HEK293 (cell line): ENCODE measurements around the gene CFAP221.

Experiments used
- CTCF ChIA-PET: fragments of 350-600 bp; formaldehyde crosslinking; extraction: SDS; loops from one replicate; lab custom pipeline; 2021; ENCODE audit warnings: antibody characterized with exemption; lab: Yijun Ruan, JAX
- POLR2A ChIA-PET: fragments of 300-600 bp; formaldehyde crosslinking; extraction: SDS; loops from one replicate; lab custom pipeline; 2020; ENCODE audit warnings: antibody characterized with exemption, inconsistent platforms; lab: Yijun Ruan, JAX
- H3K27ac ChIP-seq: fragments of 200-500 bp; sonication (Bioruptor generic); 2 replicates; pipeline ENCODE4 v1.5.1; 2014; ENCODE audit warnings: low read depth, low read length, control low read depth, inconsistent platforms; ENCODE audit errors: extremely low read depth
- H3K36me3 ChIP-seq, 2 experiments: fragments of 200-500 bp in 1 of 2; sonication (Bioruptor generic) in 1 of 2; 1 replicate in 1 of 2; 2 replicates in 1 of 2; pipeline ENCODE4 v1.5.1; 2014 to 2017; ENCODE audit warnings: inconsistent platforms in 2 of 2, low read length in 2 of 2; ENCODE audit not compliant: control insufficient read depth in 2 of 2, insufficient read depth in 1 of 2
- H3K4me1 ChIP-seq: fragments of 200-500 bp; sonication (Bioruptor generic); 2 replicates; pipeline ENCODE4 v1.5.1; 2014; ENCODE audit warnings: mild to moderate bottlenecking, low read length, inconsistent platforms; ENCODE audit not compliant: control insufficient read depth, insufficient read depth
- H3K4me3 ChIP-seq: 2 replicates; pipeline ENCODE4 v1.5.1; 2011; ENCODE audit warnings: low read depth, mild to moderate bottlenecking, control low read depth, low read length, moderate library complexity
- H3K9me3 ChIP-seq: fragments of 200-500 bp; sonication (Bioruptor generic); 2 replicates; pipeline ENCODE4 v1.5.1; 2014; ENCODE audit warnings: low read depth, low read length, inconsistent platforms; ENCODE audit not compliant: control insufficient read depth, insufficient read depth
- GLIS1 ChIP-seq: fragments of 450-650 bp; formaldehyde crosslinking; IDR thresholded peaks from 2 replicates; pipeline ENCODE4 v1.5.1; 2016; ENCODE audit warnings: missing biosample characterization, missing genetic modification characterization
- HOXD13 ChIP-seq: sonication (generic); formaldehyde crosslinking; IDR thresholded peaks from 2 replicates; pipeline ENCODE4 v1.8.0; 2022; ENCODE audit warnings: missing genetic modification reagents, borderline replicate concordance
- KLF8 ChIP-seq: fragments of 450-650 bp; formaldehyde crosslinking; IDR thresholded peaks from 2 replicates; pipeline ENCODE4 v1.5.1; 2016; ENCODE audit warnings: missing biosample characterization, missing genetic modification characterization
- TRIM28 ChIP-seq: IDR thresholded peaks from 2 replicates; pipeline ENCODE4 v1.6.1; 2011; ENCODE audit warnings: low read length, control low read depth, borderline replicate concordance
- WT1 ChIP-seq: fragments of 450-650 bp; formaldehyde crosslinking; IDR thresholded peaks from 2 replicates; pipeline ENCODE4 v1.5.1; 2016; ENCODE audit warnings: missing biosample characterization, missing genetic modification characterization
- ZFHX2 ChIP-seq: fragments of 450-650 bp; formaldehyde crosslinking; conservative IDR thresholded peaks from 2 replicates; pipeline ENCODE4 v1.5.1; 2016; ENCODE audit warnings: missing biosample characterization, missing genetic modification characterization
- ZFP37 ChIP-seq: fragments of 450-650 bp; formaldehyde crosslinking; IDR thresholded peaks from 2 replicates; pipeline ENCODE4 v1.5.1; 2016; ENCODE audit warnings: missing biosample characterization, missing genetic modification characterization
- ZNF121 ChIP-seq: fragments of 450-650 bp; formaldehyde crosslinking; IDR thresholded peaks from 2 replicates; pipeline ENCODE4 v1.5.1; 2016; ENCODE audit warnings: missing biosample characterization, missing genetic modification characterization
- ZNF138 ChIP-seq: fragments of 450-650 bp; formaldehyde crosslinking; IDR thresholded peaks from 2 replicates; pipeline ENCODE4 v1.5.1; 2016; ENCODE audit warnings: missing biosample characterization, missing genetic modification characterization, borderline replicate concordance
- ZNF140 ChIP-seq: fragments of 450-650 bp; formaldehyde crosslinking; IDR thresholded peaks from 2 replicates; pipeline ENCODE4 v1.5.1; 2016; ENCODE audit warnings: missing biosample characterization, missing genetic modification characterization
- ZNF175 ChIP-seq: fragments of 450-650 bp; formaldehyde crosslinking; IDR thresholded peaks from 2 replicates; pipeline ENCODE4 v1.5.1; 2016; ENCODE audit warnings: missing biosample characterization, missing genetic modification characterization
- ZNF2 ChIP-seq: fragments of 450-650 bp; formaldehyde crosslinking; IDR thresholded peaks from 2 replicates; pipeline ENCODE4 v1.5.1; 2016; ENCODE audit warnings: missing biosample characterization, missing genetic modification characterization
- ZNF24 ChIP-seq: fragments of 450-650 bp; formaldehyde crosslinking; IDR thresholded peaks from 2 replicates; pipeline ENCODE4 v1.5.1; 2016; ENCODE audit warnings: missing biosample characterization, missing genetic modification characterization
- ZNF292 ChIP-seq: fragments of 450-650 bp; formaldehyde crosslinking; IDR thresholded peaks from 2 replicates; pipeline ENCODE4 v1.5.1; 2016; ENCODE audit warnings: low read depth, missing biosample characterization, missing genetic modification characterization, borderline replicate concordance
- ZNF341 ChIP-seq: fragments of 450-650 bp; formaldehyde crosslinking; IDR thresholded peaks from 2 replicates; pipeline ENCODE4; 2016; ENCODE audit warnings: low read depth, missing biosample characterization, missing genetic modification characterization
- ZNF404 ChIP-seq: fragments of 450-650 bp; formaldehyde crosslinking; IDR thresholded peaks from 2 replicates; pipeline ENCODE4 v1.5.1; 2017; ENCODE audit warnings: missing biosample characterization, missing genetic modification characterization
- ZNF670 ChIP-seq: fragments of 450-650 bp; formaldehyde crosslinking; IDR thresholded peaks from 2 replicates; pipeline ENCODE4 v1.5.1; 2016; ENCODE audit warnings: missing biosample characterization, missing genetic modification characterization, low read depth
- ZNF785 ChIP-seq: fragments of 450-650 bp; formaldehyde crosslinking; IDR thresholded peaks from 2 replicates; pipeline ENCODE4 v1.5.1; 2016; ENCODE audit warnings: missing biosample characterization, missing genetic modification characterization
- ZNF830 ChIP-seq: fragments of 450-650 bp; IDR thresholded peaks from 2 replicates; pipeline ENCODE4 v1.5.0; 2018; ENCODE audit warnings: missing biosample characterization, missing genetic modification characterization, low read depth, mild to moderate bottlenecking, moderate library complexity
- TF ChIP-seq, protein P1 (sequence below): fragments of 450-650 bp; formaldehyde crosslinking; IDR thresholded peaks from 2 replicates; pipeline ENCODE4 v1.5.1; 2016; ENCODE audit warnings: missing biosample characterization, missing genetic modification characterization
- TF ChIP-seq, protein P2 (sequence below): fragments of 450-650 bp; formaldehyde crosslinking; IDR thresholded peaks from 2 replicates; pipeline ENCODE4 v1.5.1; 2016; ENCODE audit warnings: missing biosample characterization, missing genetic modification characterization, low read depth
- TF ChIP-seq, protein P3 (sequence below): fragments of 450-650 bp; formaldehyde crosslinking; IDR thresholded peaks from 2 replicates; pipeline ENCODE4 v1.5.1; 2016; ENCODE audit warnings: missing biosample characterization, missing genetic modification characterization
- TF ChIP-seq, protein P4 (sequence below): fragments of 450-650 bp; formaldehyde crosslinking; IDR thresholded peaks from 2 replicates; pipeline ENCODE4 v1.5.1; 2016; ENCODE audit warnings: missing biosample characterization, missing genetic modification characterization
- TF ChIP-seq, protein P5 (sequence below): sonication (generic); formaldehyde crosslinking; IDR thresholded peaks from 2 replicates; pipeline ENCODE4 v1.8.1; 2022; ENCODE audit warnings: mild to moderate bottlenecking, moderate library complexity, missing genetic modification reagents
- TF ChIP-seq, protein P6 (sequence below): fragments of 450-650 bp; formaldehyde crosslinking; IDR thresholded peaks from 2 replicates; pipeline ENCODE4 v1.5.1; 2016; ENCODE audit warnings: missing biosample characterization, missing genetic modification characterization

CFAP221 gene

DNA sequence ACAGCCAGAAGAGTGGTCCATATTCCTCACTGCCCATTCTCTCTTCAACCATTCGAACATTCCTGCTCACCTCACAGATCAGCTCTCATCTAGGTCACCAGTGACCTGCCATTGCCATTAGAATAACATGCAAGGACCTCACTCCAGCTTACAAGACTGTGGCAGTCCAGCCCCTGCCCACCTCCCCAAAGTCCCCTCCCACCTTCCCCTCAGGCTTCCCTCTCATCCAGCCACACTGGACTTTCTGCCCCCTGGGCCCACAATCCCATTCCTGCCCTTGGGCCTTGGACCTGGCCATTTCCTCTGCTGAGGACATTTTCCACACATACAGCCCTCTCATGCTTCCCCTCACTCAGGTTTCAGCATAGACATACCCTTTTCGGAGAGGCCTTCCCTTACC lies 129.5 kb downstream of the CFAP221 start:
- TF ChIP-seq, protein P1, sequence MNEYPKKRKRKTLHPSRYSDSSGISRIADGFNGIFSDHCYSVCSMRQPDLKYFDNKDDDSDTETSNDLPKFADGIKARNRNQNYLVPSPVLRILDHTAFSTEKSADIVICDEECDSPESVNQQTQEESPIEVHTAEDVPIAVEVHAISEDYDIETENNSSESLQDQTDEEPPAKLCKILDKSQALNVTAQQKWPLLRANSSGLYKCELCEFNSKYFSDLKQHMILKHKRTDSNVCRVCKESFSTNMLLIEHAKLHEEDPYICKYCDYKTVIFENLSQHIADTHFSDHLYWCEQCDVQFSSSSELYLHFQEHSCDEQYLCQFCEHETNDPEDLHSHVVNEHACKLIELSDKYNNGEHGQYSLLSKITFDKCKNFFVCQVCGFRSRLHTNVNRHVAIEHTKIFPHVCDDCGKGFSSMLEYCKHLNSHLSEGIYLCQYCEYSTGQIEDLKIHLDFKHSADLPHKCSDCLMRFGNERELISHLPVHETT (tag by site-specific recombination) = no peak
- no peak for TF ChIP-seq ZNF404 (tag by site-specific recombination)
- TF ChIP-seq ZNF140 (tag by site-specific recombination) = no peak
- no peak for TF ChIP-seq ZNF138 (tag by site-specific recombination)
- TF ChIP-seq, protein P2, sequence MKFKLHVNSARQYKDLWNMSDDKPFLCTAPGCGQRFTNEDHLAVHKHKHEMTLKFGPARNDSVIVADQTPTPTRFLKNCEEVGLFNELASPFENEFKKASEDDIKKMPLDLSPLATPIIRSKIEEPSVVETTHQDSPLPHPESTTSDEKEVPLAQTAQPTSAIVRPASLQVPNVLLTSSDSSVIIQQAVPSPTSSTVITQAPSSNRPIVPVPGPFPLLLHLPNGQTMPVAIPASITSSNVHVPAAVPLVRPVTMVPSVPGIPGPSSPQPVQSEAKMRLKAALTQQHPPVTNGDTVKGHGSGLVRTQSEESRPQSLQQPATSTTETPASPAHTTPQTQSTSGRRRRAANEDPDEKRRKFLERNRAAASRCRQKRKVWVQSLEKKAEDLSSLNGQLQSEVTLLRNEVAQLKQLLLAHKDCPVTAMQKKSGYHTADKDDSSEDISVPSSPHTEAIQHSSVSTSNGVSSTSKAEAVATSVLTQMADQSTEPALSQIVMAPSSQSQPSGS (tag by site-specific recombination) = no peak
- no peak for TF ChIP-seq ZNF24
- TF ChIP-seq ZNF175 (tag by site-specific recombination) = no peak
- no peak for TF ChIP-seq ZNF292 (tag by site-specific recombination)
- TF ChIP-seq ZNF2 (tag by site-specific recombination) = no peak
- TF ChIP-seq ZNF670 (tag by site-specific recombination) = no peak
- no peak for TF ChIP-seq HOXD13
- TF ChIP-seq ZNF341 = no peak
- TF ChIP-seq WT1 (tag by site-specific recombination) = no peak
- TF ChIP-seq ZFP37 (tag by site-specific recombination) = no peak
- TF ChIP-seq KLF8 = no peak
- no peaks in the 10 kb centered on the region for H3K36me3 ChIP-seq
- H3K9me3 ChIP-seq = no peaks in the 10 kb centered on the region
- H3K4me1 ChIP-seq = peaks cover 2% of the 10 kb centered on the region; the same call in 1 of the 2 replicates
- POLR2A ChIA-PET = no interaction called here
- CTCF ChIA-PET = no interaction called here
- H3K27ac ChIP-seq = no peak overlapping the region
- no peak overlapping the region for H3K4me3 ChIP-seq

DNA sequence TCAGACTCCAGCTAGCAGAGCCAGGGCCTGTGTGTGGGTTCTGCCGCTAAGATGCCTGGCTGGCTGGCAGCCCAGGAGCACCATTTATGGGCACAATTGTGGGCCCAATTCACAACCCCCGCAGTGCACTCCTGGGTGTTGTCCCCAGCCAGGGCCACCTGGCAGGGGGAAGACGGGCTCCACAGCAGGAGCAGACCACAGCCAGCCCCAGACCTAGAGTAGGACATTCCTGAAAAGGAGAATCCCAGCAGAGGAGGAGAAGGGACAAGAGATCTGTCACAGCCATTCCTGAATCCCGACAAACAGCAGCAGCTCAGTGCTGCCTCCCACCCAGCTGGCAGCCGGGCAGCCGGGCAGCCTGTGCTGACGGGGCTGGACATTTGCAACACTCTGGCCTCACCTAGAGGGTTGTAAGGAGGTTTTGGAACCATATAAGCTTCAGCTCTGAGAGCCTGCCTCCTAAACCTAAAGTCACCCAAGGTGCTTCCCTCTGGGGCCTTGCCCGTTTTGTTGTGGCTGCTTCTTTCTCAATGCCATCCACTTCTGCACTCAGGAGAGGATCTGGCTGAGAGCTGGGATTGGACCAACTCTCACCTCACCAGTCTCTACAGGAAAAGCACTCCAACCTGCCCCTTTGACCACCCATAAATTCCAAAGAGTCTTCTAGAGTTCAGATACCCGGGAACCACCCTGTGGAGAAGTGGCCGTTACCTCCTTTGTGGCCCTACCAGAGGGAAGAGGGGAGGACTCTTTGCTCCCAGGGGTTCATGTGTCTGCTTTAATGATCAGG lies 130.7 kb downstream of the CFAP221 start:
- peaks cover 2% of the 10 kb centered on the region; the same call in 1 of the 2 replicates for H3K4me1 ChIP-seq
- H3K36me3 ChIP-seq = no peaks in the 10 kb centered on the region
- ChIA-PET CTCF (interaction anchor here (1.3 to 1.7 kb wide), 2 partner anchors 12 to 15 kb away, joined by 3 to 6 read pairs; no protein-coding TSS in a partner anchor), POLR2A (no interaction called here)
- H3K27ac ChIP-seq = no peak overlapping the region
- H3K9me3 ChIP-seq = no peaks in the 10 kb centered on the region
- no peak overlapping the region for H3K4me3 ChIP-seq
- TF ChIP-seq ZNF121 (tag by site-specific recombination) = no peak
- TF ChIP-seq, protein P3, sequence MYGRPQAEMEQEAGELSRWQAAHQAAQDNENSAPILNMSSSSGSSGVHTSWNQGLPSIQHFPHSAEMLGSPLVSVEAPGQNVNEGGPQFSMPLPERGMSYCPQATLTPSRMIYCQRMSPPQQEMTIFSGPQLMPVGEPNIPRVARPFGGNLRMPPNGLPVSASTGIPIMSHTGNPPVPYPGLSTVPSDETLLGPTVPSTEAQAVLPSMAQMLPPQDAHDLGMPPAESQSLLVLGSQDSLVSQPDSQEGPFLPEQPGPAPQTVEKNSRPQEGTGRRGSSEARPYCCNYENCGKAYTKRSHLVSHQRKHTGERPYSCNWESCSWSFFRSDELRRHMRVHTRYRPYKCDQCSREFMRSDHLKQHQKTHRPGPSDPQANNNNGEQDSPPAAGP (tag by site-specific recombination) = no peak
- TF ChIP-seq GLIS1 (tag by site-specific recombination) = peak; percentile 35; the same call in 1 of the 2 replicates
- 0 out of 2 replicates have a peak, but pooled peaks have one; percentile 9 for TF ChIP-seq ZFHX2 (tag by site-specific recombination)
- TF ChIP-seq, protein P4, sequence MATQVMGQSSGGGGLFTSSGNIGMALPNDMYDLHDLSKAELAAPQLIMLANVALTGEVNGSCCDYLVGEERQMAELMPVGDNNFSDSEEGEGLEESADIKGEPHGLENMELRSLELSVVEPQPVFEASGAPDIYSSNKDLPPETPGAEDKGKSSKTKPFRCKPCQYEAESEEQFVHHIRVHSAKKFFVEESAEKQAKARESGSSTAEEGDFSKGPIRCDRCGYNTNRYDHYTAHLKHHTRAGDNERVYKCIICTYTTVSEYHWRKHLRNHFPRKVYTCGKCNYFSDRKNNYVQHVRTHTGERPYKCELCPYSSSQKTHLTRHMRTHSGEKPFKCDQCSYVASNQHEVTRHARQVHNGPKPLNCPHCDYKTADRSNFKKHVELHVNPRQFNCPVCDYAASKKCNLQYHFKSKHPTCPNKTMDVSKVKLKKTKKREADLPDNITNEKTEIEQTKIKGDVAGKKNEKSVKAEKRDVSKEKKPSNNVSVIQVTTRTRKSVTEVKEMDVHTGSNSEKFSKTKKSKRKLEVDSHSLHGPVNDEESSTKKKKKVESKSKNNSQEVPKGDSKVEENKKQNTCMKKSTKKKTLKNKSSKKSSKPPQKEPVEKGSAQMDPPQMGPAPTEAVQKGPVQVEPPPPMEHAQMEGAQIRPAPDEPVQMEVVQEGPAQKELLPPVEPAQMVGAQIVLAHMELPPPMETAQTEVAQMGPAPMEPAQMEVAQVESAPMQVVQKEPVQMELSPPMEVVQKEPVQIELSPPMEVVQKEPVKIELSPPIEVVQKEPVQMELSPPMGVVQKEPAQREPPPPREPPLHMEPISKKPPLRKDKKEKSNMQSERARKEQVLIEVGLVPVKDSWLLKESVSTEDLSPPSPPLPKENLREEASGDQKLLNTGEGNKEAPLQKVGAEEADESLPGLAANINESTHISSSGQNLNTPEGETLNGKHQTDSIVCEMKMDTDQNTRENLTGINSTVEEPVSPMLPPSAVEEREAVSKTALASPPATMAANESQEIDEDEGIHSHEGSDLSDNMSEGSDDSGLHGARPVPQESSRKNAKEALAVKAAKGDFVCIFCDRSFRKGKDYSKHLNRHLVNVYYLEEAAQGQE = no peak
- TF ChIP-seq, protein P5, sequence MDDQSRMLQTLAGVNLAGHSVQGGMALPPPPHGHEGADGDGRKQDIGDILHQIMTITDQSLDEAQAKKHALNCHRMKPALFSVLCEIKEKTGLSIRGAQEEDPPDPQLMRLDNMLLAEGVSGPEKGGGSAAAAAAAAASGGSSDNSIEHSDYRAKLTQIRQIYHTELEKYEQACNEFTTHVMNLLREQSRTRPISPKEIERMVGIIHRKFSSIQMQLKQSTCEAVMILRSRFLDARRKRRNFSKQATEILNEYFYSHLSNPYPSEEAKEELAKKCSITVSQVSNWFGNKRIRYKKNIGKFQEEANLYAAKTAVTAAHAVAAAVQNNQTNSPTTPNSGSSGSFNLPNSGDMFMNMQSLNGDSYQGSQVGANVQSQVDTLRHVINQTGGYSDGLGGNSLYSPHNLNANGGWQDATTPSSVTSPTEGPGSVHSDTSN = no peak
- no peak for TF ChIP-seq TRIM28
- no peak for TF ChIP-seq ZFP37 (tag by site-specific recombination)
- no peak for TF ChIP-seq ZNF830 (tag by site-specific recombination)
- TF ChIP-seq ZNF138 (tag by site-specific recombination) = no peak
- TF ChIP-seq, protein P6, sequence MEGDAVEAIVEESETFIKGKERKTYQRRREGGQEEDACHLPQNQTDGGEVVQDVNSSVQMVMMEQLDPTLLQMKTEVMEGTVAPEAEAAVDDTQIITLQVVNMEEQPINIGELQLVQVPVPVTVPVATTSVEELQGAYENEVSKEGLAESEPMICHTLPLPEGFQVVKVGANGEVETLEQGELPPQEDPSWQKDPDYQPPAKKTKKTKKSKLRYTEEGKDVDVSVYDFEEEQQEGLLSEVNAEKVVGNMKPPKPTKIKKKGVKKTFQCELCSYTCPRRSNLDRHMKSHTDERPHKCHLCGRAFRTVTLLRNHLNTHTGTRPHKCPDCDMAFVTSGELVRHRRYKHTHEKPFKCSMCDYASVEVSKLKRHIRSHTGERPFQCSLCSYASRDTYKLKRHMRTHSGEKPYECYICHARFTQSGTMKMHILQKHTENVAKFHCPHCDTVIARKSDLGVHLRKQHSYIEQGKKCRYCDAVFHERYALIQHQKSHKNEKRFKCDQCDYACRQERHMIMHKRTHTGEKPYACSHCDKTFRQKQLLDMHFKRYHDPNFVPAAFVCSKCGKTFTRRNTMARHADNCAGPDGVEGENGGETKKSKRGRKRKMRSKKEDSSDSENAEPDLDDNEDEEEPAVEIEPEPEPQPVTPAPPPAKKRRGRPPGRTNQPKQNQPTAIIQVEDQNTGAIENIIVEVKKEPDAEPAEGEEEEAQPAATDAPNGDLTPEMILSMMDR (tag by site-specific recombination) = peak; percentile 46; the same call in 1 of the 2 replicates
- TF ChIP-seq ZNF785 (tag by site-specific recombination) = no peak
